GM23248 (cell line): ENCODE results near the gene CSF2. TPM values are rescaled to one million over a fixed set of nuclear protein-coding genes. Genes with fewer than 3 reads are reported as not detected.

ENCODE experiments used
- polyA plus RNA-seq: library from polyadenylated mRNA; unstranded; fragments of >200 nt; fragmentation: Nextera tagmentation; extraction: Ambion mirVana; gene quantifications from 2 replicates; pipeline ENCODE4 v1.2.1, GENCODE V29; 2016
- small RNA-seq: library from RNA; depleted of rRNA; stranded (forward); fragments of <200 nt; gene quantifications from one replicate; pipeline ENCODE3, GENCODE V24; 2014; ENCODE audit warnings: low read depth, low replicate concordance
- total RNA-seq: library from RNA; depleted of rRNA; stranded (reverse); fragments of >200 nt; shearing (Covaris generic); gene quantifications from 2 replicates; pipeline ENCODE4 v1.2.3, GENCODE V29; 2014; rRNA removed

Gene CSF2
- total and polyA plus RNA-seq, 2 experiments from 2014 or later, result not detected

Small RNA genes lying within 50 kb of the gene (small RNA-seq; reads per million reads assigned to genes)
- gene RF00285, result not detected

Other genes with a start within 250 kb of the CSF2 start
- not detected in 2 replicates for gene MEIKIN, start 128.1 kb upstream of the CSF2 start, total RNA-seq
- not detected in 2 replicates for gene MEIKIN, start 128.1 kb upstream of the CSF2 start, polyA plus RNA-seq
- gene ACSL6, start 62.1 kb upstream of the CSF2 start, total RNA-seq, result 0.11 TPM in 1 of 2 replicates, not detected in the other
- not detected in 2 replicates for gene ACSL6, start 62.1 kb upstream of the CSF2 start, polyA plus RNA-seq
- gene IL3, start 13.1 kb upstream of the CSF2 start, total RNA-seq, result not detected in 2 replicates
- not detected in 2 replicates for gene IL3, start 13.1 kb upstream of the CSF2 start, polyA plus RNA-seq
- 337 and 352 TPM in 2 replicates for gene P4HA2, start 154.1 kb downstream of the CSF2 start, total RNA-seq
- 353 and 374 TPM in 2 replicates for gene P4HA2, start 154.1 kb downstream of the CSF2 start, polyA plus RNA-seq
- 84.4 and 107 TPM in 2 replicates for gene PDLIM4, start 183.9 kb downstream of the CSF2 start, total RNA-seq
- 153 and 156 TPM in 2 replicates for gene PDLIM4, start 183.9 kb downstream of the CSF2 start, polyA plus RNA-seq
- gene SLC22A4, start 220.6 kb downstream of the CSF2 start, total RNA-seq, result 26.0 and 26.3 TPM in 2 replicates
- 24.0 and 26.1 TPM in 2 replicates for gene SLC22A4, start 220.6 kb downstream of the CSF2 start, polyA plus RNA-seq